Activated T-cell treated with anti-CD3 and anti-CD28 coated beads, Interleukin-2, amount 50 U/mL, for 72 hours (primary cell): ENCODE measurements around the gene NEK1. TPM values are rescaled to one million over a fixed set of nuclear protein-coding genes. Genes with fewer than 3 reads are reported as not detected.
"Not testable (repeated sequence)": the region's sequence is repeated elsewhere in the genome, so short reads cannot be mapped to it uniquely, and the experiment has no call there.

Experiments
- ATAC-seq, 2 donors: fragments of 150-1000 bp; cut with Tn5 transposase; replicated peaks in 1 of 2; 2 replicates each; pipeline ENCODE4 v1.10.0; 2021; ENCODE audit warnings: moderate library complexity in 2 of 2, mild to moderate bottlenecking in 1 of 2
- DNase-seq, 2 donors: peaks; one replicate each; pipeline ENCODE4 v3.0.0; 2021 to 2022; ENCODE audit warnings: mixed read lengths in 1 of 2
- H3K27ac Mint-ChIP-seq: one replicate; pipeline ENCODE4 v1.8.0; 2022; ENCODE audit warnings: mild to moderate bottlenecking, moderate library complexity, mixed read lengths
- H3K27me3 Mint-ChIP-seq: one replicate; pipeline ENCODE4 v1.8.0; 2022; ENCODE audit warnings: low read depth, mixed read lengths
- H3K36me3 Mint-ChIP-seq, 2 donors: one replicate each; pipeline ENCODE4 v1.8.0; 2022; ENCODE audit warnings: mixed read lengths in 2 of 2, mild to moderate bottlenecking in 1 of 2; ENCODE audit not compliant: insufficient read depth in 2 of 2
- H3K4me1 Mint-ChIP-seq: one replicate; pipeline ENCODE4 v1.8.0; 2022; ENCODE audit warnings: low read depth, mixed read lengths
- H3K4me3 Mint-ChIP-seq, 2 donors: one replicate each; pipeline ENCODE4 v1.8.0; 2022; ENCODE audit warnings: mild to moderate bottlenecking in 2 of 2, mixed read lengths in 2 of 2, moderate library complexity in 2 of 2
- H3K9me3 Mint-ChIP-seq, 2 donors: one replicate each; pipeline ENCODE4 v1.8.0; 2022; ENCODE audit warnings: mixed read lengths in 2 of 2
- total RNA-seq, 2 donors: library from RNA; stranded (reverse); gene quantifications; one replicate each; pipeline ENCODE4 v1.2.3, GENCODE V29; 2022

NEK1 gene
- total RNA-seq, 2 donors from 2014 or later, result 15.1 to 15.7 TPM

DNA sequence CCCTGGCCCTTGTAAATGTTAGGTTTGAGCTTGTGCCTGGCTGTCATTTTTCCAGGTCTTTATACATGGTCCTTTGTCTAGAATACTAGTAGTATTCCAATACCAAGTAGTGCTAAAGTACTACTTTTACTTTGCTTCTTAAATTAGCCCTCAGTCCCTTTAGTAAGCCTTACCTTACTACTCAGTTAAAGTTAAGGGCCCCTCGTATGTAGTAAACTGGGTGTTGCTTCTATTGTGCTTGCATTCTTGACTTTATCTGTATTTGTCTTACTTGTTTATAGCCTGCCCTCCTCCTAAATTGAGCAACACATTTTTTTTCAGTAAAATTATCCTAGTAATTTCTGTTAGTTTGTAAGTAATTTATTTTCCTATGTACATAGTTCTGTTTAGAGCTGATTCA lies 33.2 kb upstream of the NEK1 start:
- Mint-ChIP-seq H3K4me3 (no peak overlapping the region), H3K27me3 (no peaks in the 10 kb centered on the region), H3K27ac (peak overlapping the region; percentile 46), H3K4me1 (peaks cover under 1% of the 10 kb centered on the region), H3K9me3 (no peaks in the 10 kb centered on the region), H3K36me3 (peaks cover 2 to 3% of the 10 kb centered on the region in 2 donors)
- no peak for ATAC-seq
- no peak for DNase-seq

DNA sequence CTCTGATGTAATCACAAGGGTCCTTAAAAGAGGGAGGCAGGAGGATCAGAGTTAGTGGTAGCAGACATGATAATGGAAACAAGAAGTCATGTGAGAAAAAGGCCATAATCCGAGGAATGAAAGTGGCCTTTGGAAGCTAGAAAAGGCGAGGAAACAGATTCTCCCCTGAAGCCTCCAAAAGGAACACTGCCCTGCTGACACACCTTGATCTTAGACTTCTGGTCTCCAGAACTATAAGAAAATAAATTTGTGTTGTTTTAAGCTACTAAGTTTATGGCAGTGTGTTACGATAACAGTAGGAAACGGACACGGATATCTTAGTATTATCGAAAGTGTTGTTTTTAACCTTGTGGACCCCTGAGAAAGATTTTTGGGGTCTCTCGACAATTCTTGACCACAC lies 32.4 kb upstream of the NEK1 start:
- DNase-seq (no peak), ATAC-seq (no peak)
- H3K4me3 Mint-ChIP-seq, result no peak overlapping the region
- H3K36me3 Mint-ChIP-seq, result peaks cover 2 to 3% of the 10 kb centered on the region in 2 donors
- H3K4me1 Mint-ChIP-seq, result no peaks in the 10 kb centered on the region
- H3K9me3 Mint-ChIP-seq, result no peaks in the 10 kb centered on the region
- no peak overlapping the region for H3K27ac Mint-ChIP-seq
- H3K27me3 Mint-ChIP-seq, result no peaks in the 10 kb centered on the region

DNA sequence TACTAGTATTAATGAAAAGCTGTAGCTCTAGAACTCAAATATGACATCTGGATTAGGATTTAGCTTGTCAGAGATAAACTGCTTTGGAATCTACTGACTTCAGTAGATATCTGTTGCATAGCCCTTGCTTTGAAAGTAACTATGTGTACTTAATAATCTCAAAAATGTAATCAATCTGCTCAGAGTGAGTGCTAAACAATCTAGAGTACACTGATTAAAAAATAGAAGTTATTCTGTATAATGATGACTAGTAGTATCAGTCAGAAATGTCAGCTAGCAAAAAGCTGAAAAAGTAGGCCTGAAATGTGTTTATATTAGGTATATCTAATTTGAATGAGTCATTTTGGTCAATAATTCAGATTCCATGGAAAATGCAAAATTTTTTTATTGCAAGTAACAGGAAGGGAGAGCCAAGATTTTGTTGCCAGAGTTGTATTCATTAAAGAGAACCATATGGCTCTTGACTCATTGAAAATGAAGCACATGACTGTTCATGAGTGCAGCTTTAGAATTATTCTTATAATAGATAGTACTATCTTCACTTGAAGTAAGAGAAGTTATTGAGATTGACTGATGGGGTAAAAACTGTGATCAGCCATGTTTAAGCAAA lies 28.0 kb upstream of the NEK1 start:
- Mint-ChIP-seq H3K36me3 (peaks cover 2 to 18% of the 10 kb centered on the region in 2 donors), H3K9me3 (no peaks in the 10 kb centered on the region), H3K27ac (peak overlapping the region; percentile 60), H3K27me3 (no peaks in the 10 kb centered on the region), H3K4me3 (no peak overlapping the region), H3K4me1 (no peaks in the 10 kb centered on the region)
- no peak for ATAC-seq
- DNase-seq, result no peak

DNA sequence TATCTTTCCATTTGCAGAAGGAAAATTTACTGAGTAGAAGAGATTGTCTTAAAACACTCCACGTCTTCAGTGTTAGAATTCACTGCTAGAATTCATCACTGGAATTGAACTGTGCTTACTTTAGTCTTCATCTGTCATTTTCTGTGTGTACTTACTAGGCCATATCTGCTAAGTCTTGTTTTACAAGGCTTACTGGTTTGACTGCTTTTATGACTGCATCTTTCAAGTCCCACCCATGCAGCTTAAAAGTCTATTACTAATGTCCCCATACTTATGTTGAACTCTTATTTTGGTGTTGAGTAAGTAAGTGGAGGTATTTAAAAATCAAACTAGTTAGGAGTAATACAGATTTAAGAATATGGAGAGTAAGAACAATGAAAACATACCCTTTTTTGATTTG lies 22.6 kb upstream of the NEK1 start:
- Mint-ChIP-seq H3K4me1 (peaks cover 14% of the 10 kb centered on the region), H3K9me3 (no peaks in the 10 kb centered on the region), H3K4me3 (no peak overlapping the region), H3K36me3 (peaks cover 2 to 15% of the 10 kb centered on the region in 2 donors), H3K27ac (no peak overlapping the region), H3K27me3 (no peaks in the 10 kb centered on the region)
- DNase-seq, result no peak
- no peak for ATAC-seq

DNA sequence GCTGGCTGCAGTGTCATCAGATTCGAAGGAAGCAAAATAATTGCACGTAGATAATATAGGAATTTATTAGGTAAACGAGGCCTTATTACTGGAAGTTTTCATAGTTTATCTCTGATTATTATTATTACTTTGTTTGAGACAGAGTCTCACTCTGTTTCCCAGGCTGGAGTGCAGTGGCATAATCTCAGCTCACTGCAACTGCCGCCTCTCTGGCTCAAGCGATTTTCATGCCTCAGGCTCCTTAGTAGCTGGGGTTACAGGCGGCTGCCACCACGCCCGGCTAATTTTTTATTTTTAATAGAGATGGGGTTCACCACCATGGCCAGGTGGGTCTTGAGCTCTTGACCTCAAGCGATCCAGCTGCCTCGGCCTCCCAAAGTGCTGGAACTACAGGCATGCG lies 20.5 kb upstream of the NEK1 start:
- Mint-ChIP-seq H3K4me3 (no peak overlapping the region), H3K4me1 (peaks cover 14% of the 10 kb centered on the region), H3K27ac (no peak overlapping the region), H3K36me3 (peaks cover under 1 to 11% of the 10 kb centered on the region in 2 donors), H3K9me3 (no peaks in the 10 kb centered on the region), H3K27me3 (no peaks in the 10 kb centered on the region)
- ATAC-seq (no peak), DNase-seq (no peak)

DNA sequence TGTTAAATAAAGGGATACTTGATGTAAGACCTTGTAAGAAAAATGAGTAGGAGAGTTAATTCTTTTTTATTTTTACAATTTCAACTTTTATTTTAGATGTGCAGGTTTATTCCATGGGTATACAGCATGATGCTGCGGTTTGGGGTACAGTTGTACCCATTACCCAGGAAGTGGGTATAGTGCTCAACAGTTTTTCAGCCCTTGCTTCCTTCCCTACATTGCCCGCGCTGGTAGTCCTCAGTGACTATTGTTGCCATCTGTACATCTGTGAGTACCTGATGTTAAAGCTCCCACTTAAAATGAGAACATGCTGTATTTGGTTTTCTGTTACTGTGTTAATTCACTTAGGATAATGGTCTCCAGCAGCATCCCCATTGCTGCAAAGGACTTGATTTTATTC lies 17.7 kb upstream of the NEK1 start:
- DNase-seq (no peak), ATAC-seq (no peak)
- Mint-ChIP-seq H3K4me1 (peaks cover 39% of the 10 kb centered on the region), H3K27me3 (no peaks in the 10 kb centered on the region), H3K36me3 (peaks cover 0 to 2% of the 10 kb centered on the region in 2 donors), H3K9me3 (no peaks in the 10 kb centered on the region), H3K4me3 (no peak overlapping the region), H3K27ac (no peak overlapping the region)

DNA sequence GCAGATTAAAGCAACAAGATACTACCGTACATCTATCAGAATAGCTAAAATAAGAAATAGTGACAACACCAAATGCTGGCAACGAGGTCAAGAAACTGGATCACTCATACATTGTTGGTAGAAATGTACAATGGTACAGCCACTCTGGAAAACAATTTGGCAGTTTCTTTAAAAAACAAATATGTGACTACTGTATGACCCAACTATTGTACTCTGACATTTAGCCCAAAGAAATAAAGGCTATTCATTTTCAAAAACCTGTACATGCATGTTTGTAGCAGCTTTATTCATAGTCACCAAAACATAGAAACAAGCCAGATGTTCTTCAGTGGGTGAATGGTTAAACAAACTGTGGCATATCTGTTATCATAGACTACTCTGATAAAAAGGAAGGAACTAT lies 16.2 kb upstream of the NEK1 start:
- Mint-ChIP-seq H3K4me1 (peaks cover 41% of the 10 kb centered on the region), H3K36me3 (peaks cover 0 to 2% of the 10 kb centered on the region in 2 donors), H3K9me3 (no peaks in the 10 kb centered on the region), H3K27ac (no peak overlapping the region), H3K4me3 (no peak overlapping the region), H3K27me3 (no peaks in the 10 kb centered on the region)
- DNase-seq (no peak), ATAC-seq (no peak)

DNA sequence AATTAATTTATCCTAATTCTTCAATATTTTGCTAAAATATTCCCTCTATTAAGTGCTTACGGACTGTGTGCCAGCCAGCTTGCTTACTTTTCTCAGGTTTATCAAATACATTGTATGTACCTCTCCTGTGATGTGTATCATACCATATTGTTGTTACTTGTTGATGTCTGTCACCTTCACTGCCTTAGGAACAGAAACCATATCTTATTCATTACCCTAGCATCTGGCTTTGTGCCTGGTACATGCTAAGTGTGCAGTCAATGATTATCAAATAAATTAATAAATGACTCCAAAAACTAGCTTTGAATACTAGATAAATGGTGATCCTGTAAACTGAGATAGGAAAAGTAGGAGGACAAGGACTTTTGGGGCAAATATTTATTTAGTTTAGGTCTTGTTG lies 14.9 kb upstream of the NEK1 start:
- Mint-ChIP-seq H3K9me3 (no peaks in the 10 kb centered on the region), H3K4me1 (peaks cover 54% of the 10 kb centered on the region), H3K36me3 (peaks cover 0 to 2% of the 10 kb centered on the region in 2 donors), H3K4me3 (peak overlapping the region; percentile 11 to 32), H3K27me3 (no peaks in the 10 kb centered on the region), H3K27ac (peak overlapping the region; percentile 74)
- ATAC-seq (peak; percentile 7 to 20), DNase-seq (no peak)

DNA sequence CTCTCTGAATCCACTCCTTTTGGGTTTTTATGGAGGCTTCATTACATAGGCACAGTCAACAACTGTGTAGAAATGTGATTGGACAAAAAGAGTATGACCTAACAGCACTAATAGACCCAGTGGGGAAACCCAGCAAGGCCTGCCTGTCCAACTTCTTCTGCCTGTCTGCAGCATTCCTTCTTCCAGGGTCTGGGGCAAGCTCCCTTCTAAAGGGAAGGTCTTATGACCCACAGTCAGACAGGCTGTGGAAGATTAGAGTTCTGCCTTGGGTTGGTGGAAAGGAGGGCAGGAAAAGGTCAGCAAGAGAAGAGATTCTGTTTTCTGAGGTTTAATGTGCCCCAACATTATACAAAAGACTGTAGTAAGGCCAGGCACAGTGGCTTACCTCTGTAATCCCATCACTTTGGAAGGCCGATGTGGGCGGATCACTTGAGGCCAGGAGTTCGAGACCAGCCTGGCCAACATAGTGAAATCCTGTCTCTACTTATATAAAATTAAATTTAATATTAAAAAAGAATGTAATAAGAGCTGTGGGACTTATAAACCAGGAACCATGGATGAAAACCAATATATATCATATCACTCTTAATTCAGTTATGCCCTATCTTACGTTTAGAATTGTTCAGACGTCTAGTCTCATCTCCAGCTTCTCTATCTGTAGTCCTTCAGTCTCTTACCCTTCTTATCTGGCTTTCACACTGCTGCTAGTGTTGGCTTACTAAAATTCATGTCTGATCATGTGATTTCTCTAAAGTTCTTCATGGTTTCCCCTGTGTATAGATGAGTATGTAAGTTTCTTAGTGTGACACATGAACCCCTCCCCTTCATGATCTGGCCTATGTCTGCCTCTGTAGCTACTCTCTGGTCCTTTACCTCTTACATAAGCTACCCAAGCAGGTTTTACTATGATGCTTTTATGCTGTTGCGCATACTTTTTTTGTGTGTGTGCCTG lies 14.2 kb upstream of the NEK1 start:
- peak overlapping the region; percentile 74 for H3K27ac Mint-ChIP-seq
- peak; percentile 90 to 94 for ATAC-seq
- H3K4me3 Mint-ChIP-seq, result peak overlapping the region; percentile 11 to 32
- H3K4me1 Mint-ChIP-seq, result peaks cover 54% of the 10 kb centered on the region
- H3K9me3 Mint-ChIP-seq, result no peaks in the 10 kb centered on the region
- H3K36me3 Mint-ChIP-seq, result peaks cover 0 to 2% of the 10 kb centered on the region in 2 donors
- peak; percentile 31 to 37 for DNase-seq
- H3K27me3 Mint-ChIP-seq, result no peaks in the 10 kb centered on the region

DNA sequence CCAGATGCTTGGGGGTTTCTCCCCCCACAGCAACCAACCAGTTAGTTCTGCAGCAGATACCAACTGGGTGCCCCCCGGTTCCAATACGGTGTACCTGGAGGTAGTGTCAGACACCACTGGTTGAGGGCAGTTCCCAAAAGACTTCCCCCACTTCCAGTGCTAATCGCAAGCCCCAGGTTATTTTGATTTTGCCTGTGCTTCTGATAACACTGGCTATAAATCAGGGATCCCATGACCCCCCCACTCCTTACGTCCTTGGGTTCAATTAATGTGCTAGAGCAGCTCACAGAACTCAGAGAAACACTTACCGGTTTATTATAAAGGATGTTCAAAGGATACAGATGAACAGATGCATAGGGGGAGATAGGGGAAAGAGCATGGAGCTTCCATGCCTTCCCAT lies 13.5 kb upstream of the NEK1 start:
- Mint-ChIP-seq H3K36me3 (peaks cover 0 to 2% of the 10 kb centered on the region in 2 donors), H3K4me1 (peaks cover 52% of the 10 kb centered on the region), H3K9me3 (no peaks in the 10 kb centered on the region), H3K27me3 (no peaks in the 10 kb centered on the region), H3K4me3 (no peak overlapping the region), H3K27ac (peak overlapping the region; percentile 94)
- no peak for DNase-seq
- no peak for ATAC-seq

DNA sequence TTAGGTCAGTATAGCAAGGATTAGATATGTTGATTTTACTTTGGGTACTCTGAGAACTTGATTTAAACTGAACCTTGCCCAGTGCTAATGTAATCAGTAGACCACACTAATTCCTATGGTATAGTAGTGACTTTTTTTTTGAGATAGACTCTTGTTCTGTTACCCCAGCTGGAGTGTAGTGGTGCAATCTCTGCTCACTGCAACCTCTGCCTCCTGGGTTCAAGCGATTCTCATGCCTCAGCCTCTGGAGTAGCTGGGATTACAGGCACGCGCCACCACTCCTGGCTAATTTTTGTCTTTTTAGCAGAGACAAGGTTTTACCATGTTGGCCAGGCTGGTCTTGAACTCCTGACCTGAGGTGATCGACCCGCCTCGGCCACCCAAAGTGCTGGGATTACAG lies 11.6 kb upstream of the NEK1 start:
- not testable (repeated sequence) for DNase-seq, H3K9me3 Mint-ChIP-seq, H3K36me3 Mint-ChIP-seq, H3K27me3 Mint-ChIP-seq, ATAC-seq
- Mint-ChIP-seq H3K27ac (peak overlapping the region; percentile 91), H3K4me3 (peak overlapping the region in 1 of 2 donors; percentile 55), H3K4me1 (peaks cover 59% of the 10 kb centered on the region)

DNA sequence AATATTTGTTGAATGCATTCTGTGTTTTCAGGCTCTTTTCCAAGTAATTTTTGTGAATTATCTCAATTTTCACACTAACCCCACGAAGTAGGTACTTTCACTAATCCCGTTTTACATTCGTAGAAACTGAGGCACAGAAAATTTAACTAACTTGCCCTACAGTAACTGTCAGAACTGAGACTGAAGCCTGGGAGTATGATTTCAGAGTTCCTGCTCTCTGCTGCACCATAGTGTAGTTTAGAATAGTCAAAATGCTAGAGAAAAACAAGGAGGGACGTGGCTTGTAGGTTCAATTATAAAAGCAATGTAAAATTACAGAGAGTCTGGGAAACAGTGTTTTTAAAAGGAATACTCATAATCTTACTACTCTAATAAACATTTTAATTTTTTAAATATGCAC lies 10.2 kb upstream of the NEK1 start:
- H3K4me3 Mint-ChIP-seq, result peak overlapping the region; percentile 96 to 99
- peaks cover 0 to 2% of the 10 kb centered on the region in 2 donors for H3K36me3 Mint-ChIP-seq
- no peaks in the 10 kb centered on the region for H3K9me3 Mint-ChIP-seq
- H3K27ac Mint-ChIP-seq, result peak overlapping the region; percentile 59
- H3K27me3 Mint-ChIP-seq, result no peaks in the 10 kb centered on the region
- ATAC-seq, result no peak
- H3K4me1 Mint-ChIP-seq, result peaks cover 73% of the 10 kb centered on the region
- no peak for DNase-seq

DNA sequence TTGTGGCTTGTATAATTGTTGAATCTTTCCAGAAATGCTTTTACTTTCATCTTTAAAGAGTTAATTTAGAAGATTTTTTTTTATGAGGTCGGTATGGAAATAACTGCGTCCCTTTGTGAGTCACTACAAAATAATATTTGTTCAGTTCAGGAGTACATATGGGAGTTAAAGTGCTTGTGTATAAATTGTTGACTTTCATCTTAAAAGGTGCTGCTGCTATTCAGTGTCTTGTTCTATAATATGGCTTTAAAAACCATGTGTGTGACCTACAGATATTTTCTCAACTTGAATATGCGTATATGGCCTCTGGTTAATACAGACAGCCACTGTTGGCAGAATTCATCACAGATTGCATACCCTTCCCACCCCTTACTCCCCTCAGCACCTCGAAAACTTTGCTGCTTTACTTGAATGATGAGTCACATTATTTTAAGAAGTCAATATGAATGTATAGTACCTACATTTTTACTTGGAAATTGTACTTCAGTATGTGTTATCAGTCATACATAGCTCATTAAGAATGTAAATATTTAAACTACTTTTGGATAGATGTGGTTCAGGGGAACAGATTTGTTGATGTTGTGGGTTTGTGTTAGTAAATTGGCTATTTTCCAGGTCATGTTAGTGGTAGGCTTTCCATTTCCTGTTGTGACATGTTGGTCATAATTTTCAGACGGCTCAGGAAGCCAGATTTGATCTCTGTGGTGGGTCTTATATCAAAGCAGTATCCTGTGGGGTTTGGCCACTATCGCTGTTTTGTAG lies 9.5 kb upstream of the NEK1 start:
- Mint-ChIP-seq H3K4me1 (peaks cover 73% of the 10 kb centered on the region), H3K27ac (peak overlapping the region; percentile 91), H3K9me3 (no peaks in the 10 kb centered on the region), H3K4me3 (peak overlapping the region; percentile 96 to 99), H3K36me3 (peaks cover 0 to 2% of the 10 kb centered on the region in 2 donors), H3K27me3 (no peaks in the 10 kb centered on the region)
- ATAC-seq (peak; percentile 46 to 49), DNase-seq (peak; percentile 36 to 42)
